HCT116 (cell line): ENCODE measurements around the gene ELOVL5. TPM values are rescaled to one million over a fixed set of nuclear protein-coding genes. Genes with fewer than 3 reads are reported as not detected.

ENCODE experiments used
- ATAC-seq: fragments of 200-7000 bp; cut with Tn5 transposase; 2 replicates; pipeline ENCODE4 v1.9.1; 2020; ENCODE audit warnings: mild to moderate bottlenecking, moderate library complexity
- BruUV-seq: library from RNA; stranded (reverse); fragments of 400-500 nt; replicated peaks from 2 replicates; lab custom pipeline; 2021; lab: Mats Ljungman, UMichigan
- CTCF ChIA-PET: fragments of 300-600 bp; sonication (Branson Sonifier 250); formaldehyde crosslinking; loops from one replicate; lab custom pipeline; 2021; ENCODE audit warnings: antibody characterized with exemption; lab: Charles Lee
- POLR2A ChIA-PET: fragments of 300-600, 350-600 bp; sonication (Branson Sonifier 250); formaldehyde crosslinking; loops from one replicate; lab custom pipeline; 2021; ENCODE audit warnings: antibody characterized with exemption; lab: Charles Lee
- RAD21 ChIA-PET, 2 experiments: fragments of 300-600 bp; sonication (Branson Sonifier 250); formaldehyde crosslinking; loops; one replicate each; lab custom pipeline; 2023; ENCODE audit warnings: low total read pairs in 2 of 2; ENCODE audit not compliant: uncharacterized antibody in 2 of 2, unreplicated experiment in 2 of 2, low non-redundant PET in 1 of 2; lab: Charles Lee
- DNase-seq: peaks from one replicate; pipeline ENCODE4 v3.0.0-alpha.2; 2010; ENCODE audit warnings: low read depth, low spot score
- H2AFZ ChIP-seq: fragments of 200-600 bp; shearing (Covaris generic), sonication (generic); 2 replicates; pipeline ENCODE4 v1.6.1; 2017; ENCODE audit warnings: low read depth, mixed run types, mixed read lengths, antibody characterized with exemption, low read length; ENCODE audit not compliant: poor library complexity, severe bottlenecking
- H3K27ac ChIP-seq: 2 replicates; pipeline ENCODE4 v1.5.1; 2012; ENCODE audit warnings: low read depth, low read length
- H3K27me3 ChIP-seq: fragments of 200-600 bp; sonication (generic); 2 replicates; pipeline ENCODE4 v1.6.1; 2016; ENCODE audit warnings: mixed run types, low read length, mixed read lengths; ENCODE audit not compliant: insufficient read depth
- H3K36me3 ChIP-seq, 2 experiments: fragments of 200-500 bp in 1 of 2; fragments of 200-600 bp in 1 of 2; sonication (Bioruptor generic) in 1 of 2; sonication (generic) in 1 of 2; 2 replicates each; pipeline versions ENCODE4 v1.5.1 to v1.6.1; 2014 to 2016; ENCODE audit warnings: low read length in 2 of 2, inconsistent platforms in 1 of 2, mixed read lengths in 1 of 2, mixed run types in 1 of 2; ENCODE audit not compliant: insufficient read depth in 2 of 2, control insufficient read depth in 1 of 2
- H3K4me1 ChIP-seq, 2 experiments: fragments of 200-600 bp in 1 of 2; sonication (generic) in 1 of 2; 2 replicates each; pipeline versions ENCODE4 v1.5.1 to v1.6.1; 2012 to 2017; ENCODE audit warnings: low read length in 2 of 2, inconsistent platforms in 1 of 2, mild to moderate bottlenecking in 1 of 2, mixed read lengths in 1 of 2, mixed run types in 1 of 2, moderate library complexity in 1 of 2; ENCODE audit not compliant: insufficient read depth in 2 of 2, control insufficient read depth in 1 of 2
- H3K4me2 ChIP-seq: fragments of 200-600 bp; sonication (generic); 2 replicates; pipeline ENCODE4 v1.6.1; 2017; ENCODE audit warnings: mixed run types, low read length, mixed read lengths
- H3K4me3 ChIP-seq, 2 experiments: fragments of 200-600 bp in 1 of 2; sonication (generic) in 1 of 2; replicated peaks in 1 of 2; 2 replicates each; pipeline ENCODE4 v1.5.1; 2011 to 2016; ENCODE audit warnings: low read length in 2 of 2, control low read depth in 1 of 2, low read depth in 1 of 2, mild to moderate bottlenecking in 1 of 2, mixed read lengths in 1 of 2, mixed run types in 1 of 2
- H3K79me2 ChIP-seq: fragments of 200-600 bp; sonication (generic); 2 replicates; pipeline ENCODE4 v1.6.1; 2017; ENCODE audit warnings: mild to moderate bottlenecking, mixed run types, low read length, moderate library complexity, mixed read lengths; ENCODE audit not compliant: insufficient read depth
- H3K9ac ChIP-seq: fragments of 200-600 bp; sonication (generic); 2 replicates; pipeline ENCODE4 v1.6.1; 2016; ENCODE audit warnings: low read length, mixed read lengths
- H3K9me2 ChIP-seq: fragments of 200-600 bp; sonication (generic), shearing (Covaris generic); 2 replicates; pipeline ENCODE4 v1.6.1; 2017; ENCODE audit warnings: mixed run types, mild to moderate bottlenecking, moderate library complexity; ENCODE audit not compliant: insufficient read depth
- H3K9me3 ChIP-seq, 2 experiments: fragments of 200-500 bp in 1 of 2; fragments of 200-600 bp in 1 of 2; sonication (Bioruptor generic) in 1 of 2; sonication (generic) in 1 of 2; 2 replicates each; pipeline ENCODE4 v1.6.1; 2014 to 2017; ENCODE audit warnings: low read length in 2 of 2, mixed read lengths in 2 of 2, inconsistent platforms in 1 of 2, low read depth in 1 of 2, mild to moderate bottlenecking in 1 of 2, mixed run types in 1 of 2, moderate library complexity in 1 of 2; ENCODE audit not compliant: control insufficient read depth in 1 of 2, insufficient read depth in 1 of 2
- H4K20me1 ChIP-seq: fragments of 200-600 bp; sonication (generic), shearing (Covaris generic); 2 replicates; pipeline ENCODE4 v1.6.1; 2017; ENCODE audit warnings: mixed run types, mild to moderate bottlenecking, moderate library complexity; ENCODE audit not compliant: insufficient read depth
- CBX3 ChIP-seq: IDR thresholded peaks from 2 replicates; pipeline ENCODE4 v1.6.1; 2012; ENCODE audit warnings: low read depth
- CEBPB ChIP-seq: IDR thresholded peaks from 2 replicates; pipeline ENCODE4 v1.6.1; 2012; ENCODE audit warnings: low read depth
- EGR1 ChIP-seq: IDR thresholded peaks from 2 replicates; pipeline ENCODE4 v1.6.1; 2012; ENCODE audit warnings: low read depth
- POLR2A ChIP-seq: IDR thresholded peaks from 2 replicates; pipeline ENCODE4 v1.7.0; 2011; ENCODE audit warnings: borderline replicate concordance; ENCODE audit not compliant: insufficient read depth, insufficient read length; ENCODE audit errors: extremely low read depth
- REST ChIP-seq: IDR thresholded peaks from 2 replicates; pipeline ENCODE4 v1.6.1; 2012; ENCODE audit warnings: low read depth
- SRF ChIP-seq: IDR thresholded peaks from 2 replicates; pipeline ENCODE4 v1.6.1; 2012; ENCODE audit warnings: low read depth
- YY1 ChIP-seq: IDR thresholded peaks from 2 replicates; pipeline ENCODE4 v1.6.1; 2011; ENCODE audit warnings: low read length, low read depth, moderate library complexity, mild to moderate bottlenecking; ENCODE audit not compliant: insufficient replicate concordance; ENCODE audit errors: extremely low read depth
- ZBTB33 ChIP-seq: IDR thresholded peaks from 2 replicates; pipeline ENCODE4 v1.6.1; 2011; ENCODE audit warnings: mild to moderate bottlenecking, low read length, moderate library complexity; ENCODE audit not compliant: insufficient replicate concordance; ENCODE audit errors: extremely low read depth
- ZFX ChIP-seq: fragments of 450-650 bp; IDR thresholded peaks from 2 replicates; pipeline ENCODE4 v1.6.1; 2017
- ZNF274 ChIP-seq: fragments of 200-500 bp; sonication (Bioruptor generic); IDR thresholded peaks from 2 replicates; pipeline ENCODE4 v1.6.1; 2014; ENCODE audit warnings: mild to moderate bottlenecking, low read depth, low read length, inconsistent platforms
- intact Hi-C: fragments of 100-400 bp; cut with micrococcal nuclease; formaldehyde crosslinking; loops from 2 replicates; pipeline ENCODE4 v1.10.0; 2022
- total RNA-seq: library from RNA; stranded (reverse); gene quantifications from one replicate; pipeline ENCODE4 v1.2.1, GENCODE V29; 2021; ENCODE audit not compliant: unreplicated experiment

The ELOVL5 gene
- total RNA-seq, 1 experiment from 2014 or later: 85.3 TPM

GRCh38 chr6:53300656-53301551 lies 47.8 kb downstream of the ELOVL5 start:
- Histone ChIP-seq H3K79me2 (peaks cover 66% of the 10 kb centered on the region), H3K9ac (no peak overlapping the region)
- BruUV-seq: no TSS peak

More at GRCh38 chr6:53300656-53301551, 47.8 kb downstream of the ELOVL5 start:
- Histone ChIP-seq H3K9me2 (no peaks in the 10 kb centered on the region), H3K36me3 (no peaks in the 10 kb centered on the region), H3K27me3 (no peaks in the 10 kb centered on the region), H3K27ac (no peak overlapping the region), H4K20me1 (no peaks in the 10 kb centered on the region), H2AFZ (no peak overlapping the region), H3K4me3 (no peak overlapping the region), H3K4me2 (no peak overlapping the region), H3K9me3 (no peaks in the 10 kb centered on the region), H3K4me1 (peaks cover 4 to 10% of the 10 kb centered on the region in 2 experiments; a peak in 3 of 4 replicates)
- ChIA-PET RAD21 (no interaction called here), POLR2A (no interaction called here), CTCF (no interaction called here)
- intact Hi-C loops: no loop called here
- TF ChIP-seq ZNF274 (no peak), ZFX (no peak), REST (no peak), CEBPB (no peak), SRF (no peak), YY1 (no peak), CBX3 (no peak), EGR1 (no peak), POLR2A (no peak), ZBTB33 (no peak)
- DNase-seq: no peak
- ATAC-seq: no peak
